ENCODE data around the gene TMTC1.

- no peak for TF ChIP-seq CTCF (IDR thresholded peaks at IDR 0.05)
- TF ChIP-seq EZH2 (IDR thresholded peaks at IDR 0.05) = no peak
Observed at GRCh38 chr12:29614694-29615325, 168.9 kb downstream of the TMTC1 start.
